ENCODE data around the gene ARHGAP33. TPM values are rescaled to one million over a fixed set of nuclear protein-coding genes. Genes with fewer than 3 reads are reported as not detected.

The ARHGAP33 gene
- polyA plus RNA-seq, 1 donor (not counting 4 experiments of a cell fraction or from before 2014, with no cell fraction given), result 0.49 TPM

- H2AFZ ChIP-seq (ENCODE audit: control insufficient read depth, low read length), result no peak overlapping the region
- H3K9ac ChIP-seq (ENCODE audit: control insufficient read depth, extremely low read depth, insufficient read depth, low read length), result no peak overlapping the region
- H3K27ac ChIP-seq (ENCODE audit: control insufficient read depth, insufficient read depth, low read length), result no peak overlapping the region
- no peaks in the 10 kb centered on the region for H3K27me3 ChIP-seq (ENCODE audit: control insufficient read depth, extremely low read depth, insufficient read depth, low read length)
- no peak overlapping the region for H3K4me3 ChIP-seq (ENCODE audit: control insufficient read depth in 2 of 3, extremely low read depth in 1 of 3, insufficient read depth in 2 of 3, low read depth in 1 of 3, low read length in 3 of 3)
- H3K4me2 ChIP-seq (ENCODE audit: control insufficient read depth, extremely low read depth, insufficient read depth, low read depth, low read length), result no peak overlapping the region
- no peak for FAIRE-seq
- TF ChIP-seq, protein P1, sequence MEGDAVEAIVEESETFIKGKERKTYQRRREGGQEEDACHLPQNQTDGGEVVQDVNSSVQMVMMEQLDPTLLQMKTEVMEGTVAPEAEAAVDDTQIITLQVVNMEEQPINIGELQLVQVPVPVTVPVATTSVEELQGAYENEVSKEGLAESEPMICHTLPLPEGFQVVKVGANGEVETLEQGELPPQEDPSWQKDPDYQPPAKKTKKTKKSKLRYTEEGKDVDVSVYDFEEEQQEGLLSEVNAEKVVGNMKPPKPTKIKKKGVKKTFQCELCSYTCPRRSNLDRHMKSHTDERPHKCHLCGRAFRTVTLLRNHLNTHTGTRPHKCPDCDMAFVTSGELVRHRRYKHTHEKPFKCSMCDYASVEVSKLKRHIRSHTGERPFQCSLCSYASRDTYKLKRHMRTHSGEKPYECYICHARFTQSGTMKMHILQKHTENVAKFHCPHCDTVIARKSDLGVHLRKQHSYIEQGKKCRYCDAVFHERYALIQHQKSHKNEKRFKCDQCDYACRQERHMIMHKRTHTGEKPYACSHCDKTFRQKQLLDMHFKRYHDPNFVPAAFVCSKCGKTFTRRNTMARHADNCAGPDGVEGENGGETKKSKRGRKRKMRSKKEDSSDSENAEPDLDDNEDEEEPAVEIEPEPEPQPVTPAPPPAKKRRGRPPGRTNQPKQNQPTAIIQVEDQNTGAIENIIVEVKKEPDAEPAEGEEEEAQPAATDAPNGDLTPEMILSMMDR (optimal IDR thresholded peaks at IDR 0.05 in 1 of 3, IDR thresholded peaks at IDR 0.05 in 1 of 3, conservative IDR thresholded peaks at IDR 0.05 in 1 of 3; ENCODE audit: extremely low read depth in 1 of 3, insufficient read depth in 2 of 3, low read length in 3 of 3), result no peak
- no peak for TF ChIP-seq EZH2 (IDR thresholded peaks at IDR 0.05; ENCODE audit: low read length)
- peaks cover 62 to 72% of the 10 kb centered on the region in 2 experiments for H3K36me3 ChIP-seq (ENCODE audit: control insufficient read depth in 2 of 2, extremely low read depth in 1 of 2, insufficient read depth in 2 of 2, low read length in 2 of 2)
- dilution Hi-C loops (cut with MboI; ENCODE audit: extremely low pct_ligation_motif_present, low sequenced_read_pairs), result no loop called here
- no peaks in the 10 kb centered on the region for H3K4me1 ChIP-seq (ENCODE audit: control insufficient read depth, extremely low read depth, insufficient read depth, low read length)
- no peaks in the 10 kb centered on the region for H3K9me1 ChIP-seq (ENCODE audit: control insufficient read depth, extremely low read depth, insufficient read depth, low read length)
- H4K20me1 ChIP-seq (ENCODE audit: control insufficient read depth, extremely low read depth, insufficient read depth, low read length), result no peaks in the 10 kb centered on the region
- peaks cover 5% of the 10 kb centered on the region for H3K79me2 ChIP-seq (ENCODE audit: control insufficient read depth, insufficient read depth, low read length)
- DNase-seq (ENCODE audit: low read depth, low spot score), result no peak
- no peaks in the 10 kb centered on the region for H3K9me3 ChIP-seq (ENCODE audit: control insufficient read depth, low read depth, low read length)
Observed at GRCh38 chr19:35727956-35728706, 47.2 kb upstream of the ARHGAP33 start.

GRCh38 chr19:35729021-35729420, 46.3 kb upstream of the ARHGAP33 start:
- TF ChIP-seq, protein P1 (optimal IDR thresholded peaks at IDR 0.05 in 1 of 3, IDR thresholded peaks at IDR 0.05 in 1 of 3, conservative IDR thresholded peaks at IDR 0.05 in 1 of 3; ENCODE audit: extremely low read depth in 1 of 3, insufficient read depth in 2 of 3, low read length in 3 of 3), result no peak
- TF ChIP-seq EZH2 (IDR thresholded peaks at IDR 0.05; ENCODE audit: low read length), result no peak
- dilution Hi-C loops (cut with MboI; ENCODE audit: extremely low pct_ligation_motif_present, low sequenced_read_pairs), result no loop called here

More at GRCh38 chr19:35729021-35729420, 46.3 kb upstream of the ARHGAP33 start:
- FAIRE-seq (no peak), DNase-seq (ENCODE audit: low read depth, low spot score) (no peak)
- no peaks in the 10 kb centered on the region for H3K9me3 ChIP-seq (ENCODE audit: control insufficient read depth, low read depth, low read length)
- peaks cover 4% of the 10 kb centered on the region for H3K79me2 ChIP-seq (ENCODE audit: control insufficient read depth, insufficient read depth, low read length)
- no peak overlapping the region for H3K9ac ChIP-seq (ENCODE audit: control insufficient read depth, extremely low read depth, insufficient read depth, low read length)
- no peaks in the 10 kb centered on the region for H3K27me3 ChIP-seq (ENCODE audit: control insufficient read depth, extremely low read depth, insufficient read depth, low read length)
- H3K36me3 ChIP-seq (ENCODE audit: control insufficient read depth in 2 of 2, extremely low read depth in 1 of 2, insufficient read depth in 2 of 2, low read length in 2 of 2), result peaks cover 64 to 75% of the 10 kb centered on the region in 2 experiments
- H4K20me1 ChIP-seq (ENCODE audit: control insufficient read depth, extremely low read depth, insufficient read depth, low read length), result no peaks in the 10 kb centered on the region
- no peak overlapping the region for H3K4me3 ChIP-seq (ENCODE audit: control insufficient read depth in 2 of 3, extremely low read depth in 1 of 3, insufficient read depth in 2 of 3, low read depth in 1 of 3, low read length in 3 of 3)
- H3K4me2 ChIP-seq (ENCODE audit: control insufficient read depth, extremely low read depth, insufficient read depth, low read depth, low read length), result no peak overlapping the region
- no peak overlapping the region for H3K27ac ChIP-seq (ENCODE audit: control insufficient read depth, insufficient read depth, low read length)
- no peaks in the 10 kb centered on the region for H3K4me1 ChIP-seq (ENCODE audit: control insufficient read depth, extremely low read depth, insufficient read depth, low read length)
- no peaks in the 10 kb centered on the region for H3K9me1 ChIP-seq (ENCODE audit: control insufficient read depth, extremely low read depth, insufficient read depth, low read length)
- H2AFZ ChIP-seq (ENCODE audit: control insufficient read depth, low read length), result no peak overlapping the region
